NCI-H345 (cell line): Measurements from ENCODE around the gene EIF4E1B.
A peak's percentile ranks its signal among the peaks of the same experiment; 100 is the strongest.

Experiments used
- DNase-seq: peaks from one replicate; lab custom pipeline; 2025; lab: John Stamatoyannopoulos, UW

EIF4E1B gene

DNA sequence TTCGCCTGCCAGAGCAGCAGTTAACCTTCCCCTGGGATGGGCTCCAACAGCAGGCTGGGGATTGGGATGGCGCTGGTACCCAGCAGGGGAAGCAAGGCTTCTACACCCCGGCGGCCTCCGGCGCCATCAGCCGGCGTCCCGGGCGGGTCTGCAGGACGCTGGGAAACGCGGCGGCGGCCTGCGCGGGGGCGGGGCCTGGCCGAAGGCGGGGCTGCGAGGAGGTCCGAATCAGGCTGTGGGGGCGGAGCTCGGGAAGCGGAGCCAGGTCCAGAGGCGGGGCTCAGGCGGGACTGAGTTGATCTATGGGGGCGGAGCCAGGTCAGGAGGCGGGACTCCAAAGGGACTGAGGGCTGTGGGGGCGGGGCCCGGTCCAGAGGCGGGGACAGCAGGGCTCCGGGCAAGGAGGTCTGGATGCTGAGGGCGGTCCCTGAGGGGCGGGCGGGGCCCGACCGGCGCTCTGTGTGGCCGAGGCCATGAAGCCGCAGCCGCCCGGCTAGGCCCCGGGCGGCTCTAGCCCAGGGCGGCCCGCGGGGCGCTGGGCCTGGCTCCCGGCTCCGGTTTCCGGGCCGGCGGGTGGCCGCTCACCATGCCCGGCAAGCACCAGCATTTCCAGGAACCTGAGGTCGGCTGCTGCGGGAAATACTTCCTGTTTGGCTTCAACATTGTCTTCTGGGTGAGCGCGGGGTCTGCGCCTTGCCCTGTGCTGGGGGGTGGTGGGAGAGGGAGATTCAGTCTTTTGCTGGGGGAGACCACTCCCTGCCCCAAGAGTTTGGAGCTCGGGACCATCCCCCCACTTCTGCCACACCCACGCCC is 16.8 kb downstream of the EIF4E1B start, which contains the start of gene TSPAN17:
TSS of gene TSPAN17 (plus strand) at position 455 of the 813 bp plus-strand sequence. CDS start at position 587, 132 bp downstream.
- DNase-seq = peak; percentile 100

DNA sequence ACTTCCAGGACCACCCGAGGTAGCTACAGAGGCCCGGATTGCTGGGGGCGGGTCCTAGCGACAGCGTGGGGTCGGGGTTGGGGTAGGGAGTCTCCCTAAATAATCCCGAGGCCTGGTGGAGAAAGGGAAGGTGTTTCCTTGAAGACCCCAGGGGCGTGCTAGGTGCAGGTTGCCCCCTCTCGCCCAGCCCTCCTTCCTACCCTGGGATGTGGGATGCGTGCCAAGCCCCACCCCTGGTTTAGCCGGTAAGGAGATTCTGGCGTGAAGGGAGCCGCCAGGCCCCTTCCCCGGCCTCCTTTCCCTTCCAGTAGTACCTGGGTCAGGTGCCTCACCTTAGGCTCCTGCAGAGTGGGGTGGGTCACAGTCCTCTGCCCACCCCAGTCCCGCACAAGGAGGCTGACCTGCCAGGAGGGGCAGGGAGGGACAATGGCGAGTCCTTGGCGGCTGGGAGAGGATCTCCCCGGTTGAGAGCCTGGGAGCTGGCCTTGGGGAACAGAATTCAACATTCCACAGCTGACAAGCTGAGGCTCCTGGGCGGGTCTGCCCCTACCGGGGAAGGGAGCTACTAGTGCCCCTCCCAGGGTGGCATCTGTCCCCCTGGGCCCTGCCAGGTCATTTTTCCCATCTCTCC is 17.5 kb downstream of the EIF4E1B start:
- DNase-seq = peak; percentile 75

DNA sequence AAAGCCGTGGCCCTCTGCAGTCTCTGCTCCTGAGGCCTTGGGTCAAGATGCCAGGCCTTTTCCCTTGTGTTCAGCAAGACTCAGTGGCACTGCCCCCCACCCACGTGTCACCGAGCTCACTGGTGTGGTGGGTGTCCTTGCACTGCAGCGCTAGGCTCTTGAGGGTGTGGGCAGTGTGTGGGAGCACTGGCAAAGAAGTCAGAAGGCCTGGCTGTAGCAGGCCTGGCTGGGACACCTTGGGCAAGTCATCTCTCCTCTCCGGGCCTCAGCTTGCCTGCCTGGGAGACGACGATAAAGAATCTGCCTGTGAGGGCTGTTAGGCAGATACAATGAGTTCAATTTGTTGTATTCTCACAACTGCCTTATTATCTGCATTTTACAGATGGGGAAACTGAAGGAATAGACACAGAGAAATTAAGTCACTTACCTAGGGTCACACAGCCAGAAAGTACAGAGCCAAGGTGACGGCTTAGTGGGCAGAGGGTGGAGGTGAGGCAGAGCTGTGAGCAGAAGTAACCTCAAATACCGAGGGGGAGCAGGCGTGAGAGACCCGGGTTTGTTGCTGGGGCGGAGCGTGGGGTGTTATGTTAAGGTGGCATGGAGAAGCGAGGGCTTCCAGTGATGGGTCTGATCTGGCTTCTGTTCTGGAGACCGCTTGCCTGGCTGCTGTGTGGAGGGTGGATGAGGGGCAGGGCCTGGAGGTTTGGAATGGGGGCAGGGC is 18.2 kb downstream of the EIF4E1B start:
- no peak for DNase-seq

DNA sequence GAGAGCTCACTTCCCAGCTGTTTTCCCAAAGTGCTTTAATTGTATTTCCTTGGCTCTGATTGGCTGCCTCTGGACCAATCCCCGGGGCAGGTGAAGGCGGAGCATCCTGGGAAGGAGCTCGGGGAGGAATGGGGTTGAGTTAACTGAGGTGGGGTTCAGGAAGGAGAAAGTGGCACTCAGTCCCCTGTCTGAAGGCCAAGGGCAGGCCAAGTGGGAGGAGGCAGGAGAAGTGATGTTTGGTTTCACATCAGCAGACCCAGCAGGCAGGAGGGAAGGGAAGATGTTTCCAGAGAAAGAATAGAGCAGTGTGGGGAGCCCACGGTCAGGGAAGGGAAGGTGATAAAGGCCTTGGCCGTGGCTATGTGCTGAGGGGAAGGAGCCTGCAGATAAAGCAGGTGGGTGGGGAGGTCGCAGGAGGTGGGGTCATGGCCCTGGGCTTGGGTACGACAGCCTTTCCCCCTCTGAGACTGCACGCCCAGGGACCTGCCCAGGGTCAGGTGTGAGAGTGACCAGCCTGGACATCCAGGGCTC is 19.9 kb downstream of the EIF4E1B start:
- no peak for DNase-seq

DNA sequence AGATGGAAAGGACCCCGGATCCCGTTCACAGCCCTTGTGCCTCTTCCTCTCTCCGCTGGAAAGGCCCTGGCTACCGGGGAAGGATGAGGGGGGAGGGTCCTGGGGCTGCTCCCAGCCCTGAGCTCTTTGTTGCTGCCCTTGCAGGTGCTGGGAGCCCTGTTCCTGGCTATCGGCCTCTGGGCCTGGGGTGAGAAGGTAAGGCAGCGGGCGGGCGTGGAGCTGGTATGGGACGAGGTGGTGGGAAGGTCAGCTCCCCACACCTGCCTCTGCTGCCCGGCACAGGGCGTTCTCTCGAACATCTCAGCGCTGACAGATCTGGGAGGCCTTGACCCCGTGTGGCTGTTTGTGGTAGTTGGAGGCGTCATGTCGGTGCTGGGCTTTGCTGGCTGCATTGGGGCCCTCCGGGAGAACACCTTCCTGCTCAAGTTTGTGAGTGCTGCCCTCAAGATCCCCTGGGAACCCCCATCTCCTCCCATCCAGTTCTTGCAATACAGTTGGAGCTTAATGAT is 21.1 kb downstream of the EIF4E1B start:
- no peak for DNase-seq

DNA sequence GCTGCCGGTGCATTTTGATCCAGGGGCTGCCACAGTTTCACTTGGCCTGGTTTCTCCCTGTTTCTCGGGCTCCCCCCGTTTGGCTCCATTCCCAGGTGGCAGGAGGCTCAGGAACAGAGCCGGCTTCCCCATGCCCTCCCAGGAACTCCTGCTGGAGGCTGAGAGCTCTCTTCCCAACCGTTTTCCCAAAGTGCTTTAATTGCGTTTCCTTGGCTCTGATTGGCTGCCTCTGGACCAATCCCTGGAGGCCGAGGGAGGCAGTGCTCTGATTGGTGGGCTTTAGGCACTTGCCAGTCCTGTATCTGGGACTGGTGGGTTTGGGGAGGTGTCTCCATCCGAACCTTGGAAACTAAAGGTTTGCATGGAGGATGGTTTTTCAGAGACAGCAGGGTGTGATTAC is 21.7 kb downstream of the EIF4E1B start:
- no peak for DNase-seq

DNA sequence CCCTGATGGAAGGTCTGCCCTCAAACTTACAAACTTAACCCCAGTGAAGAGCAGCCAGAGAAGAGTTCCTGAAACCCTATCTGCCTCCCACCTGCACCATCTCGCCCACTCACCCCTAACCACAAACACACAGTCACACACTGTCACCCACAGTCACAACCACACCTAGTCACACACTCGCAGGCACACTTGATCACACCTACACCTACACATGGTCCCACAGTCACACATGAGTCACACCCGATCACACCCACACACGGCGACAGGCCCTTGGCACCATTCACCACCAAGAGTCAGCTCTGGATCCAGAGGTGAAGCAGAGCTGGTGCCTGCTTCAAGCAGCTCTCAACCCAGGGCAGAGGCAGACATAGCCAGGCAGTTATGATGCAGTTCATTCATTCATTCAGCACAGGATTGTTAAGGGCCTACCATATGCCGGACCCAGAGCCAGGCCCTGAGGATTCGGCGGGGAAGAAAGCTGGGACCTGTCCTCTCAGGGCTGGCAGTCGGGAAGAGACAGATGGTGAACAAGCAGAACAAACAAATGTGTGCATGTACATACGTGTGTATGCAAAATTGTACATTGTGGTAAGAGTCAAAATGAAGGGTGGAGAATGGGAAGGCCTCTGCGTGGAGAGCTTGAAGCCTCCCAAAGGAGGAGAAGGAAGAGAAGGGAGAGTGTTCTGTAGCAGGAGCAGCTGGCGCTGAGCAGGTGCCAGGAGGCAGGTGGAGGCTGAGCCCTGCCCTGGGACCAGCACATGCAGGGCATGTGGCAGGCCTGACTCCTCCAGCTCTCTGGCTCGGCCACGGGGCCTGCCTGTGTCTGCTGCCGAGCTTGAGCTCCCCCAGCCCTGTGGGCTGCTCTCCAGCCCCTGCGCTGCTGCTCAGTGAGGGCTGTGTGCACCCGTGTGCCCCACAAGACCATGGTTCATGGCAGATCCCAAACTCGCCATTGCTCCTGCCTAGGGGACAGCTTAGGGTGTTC is 23.2 kb downstream of the EIF4E1B start:
- no peak for DNase-seq

DNA sequence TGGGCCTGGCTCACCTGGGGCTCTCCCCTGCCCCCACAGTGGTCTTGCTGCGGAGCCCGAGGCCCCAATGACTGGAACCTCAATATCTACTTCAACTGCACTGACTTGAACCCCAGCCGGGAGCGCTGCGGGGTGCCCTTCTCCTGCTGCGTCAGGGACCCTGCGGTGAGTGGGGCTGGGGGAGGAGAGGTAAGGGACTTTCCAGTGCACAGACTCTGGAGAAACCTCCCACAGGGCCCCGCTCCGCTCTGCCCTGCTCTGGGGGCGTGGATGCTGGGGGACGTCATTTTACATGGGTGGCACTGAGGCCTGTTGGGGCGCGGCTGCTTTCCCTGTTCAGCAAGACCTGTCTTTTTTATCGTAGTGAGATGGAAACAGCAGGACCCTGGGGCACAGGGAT is 24.4 kb downstream of the EIF4E1B start:
- DNase-seq = no peak

DNA sequence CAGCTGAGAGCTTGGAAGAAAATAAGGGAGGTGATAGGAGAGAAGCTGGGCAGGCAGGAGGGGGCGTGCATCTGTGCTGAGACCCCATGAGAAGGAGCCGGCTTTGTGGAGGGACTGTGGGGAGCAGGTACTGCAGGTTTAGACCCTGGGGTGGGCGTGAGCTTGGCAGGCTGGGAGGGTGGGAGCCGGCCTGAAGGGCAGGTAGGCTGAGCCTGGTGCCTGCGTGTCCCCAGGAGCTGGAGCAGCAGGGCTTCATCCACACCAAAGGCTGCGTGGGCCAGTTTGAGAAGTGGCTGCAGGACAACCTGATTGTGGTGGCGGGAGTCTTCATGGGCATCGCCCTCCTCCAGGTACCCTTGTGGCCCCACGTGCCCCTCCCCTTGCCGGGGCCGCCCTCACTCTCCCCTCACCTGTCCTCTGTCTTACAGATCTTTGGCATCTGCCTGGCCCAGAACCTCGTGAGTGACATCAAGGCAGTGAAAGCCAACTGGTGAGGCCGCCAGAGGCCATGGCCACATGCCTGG is 26.1 kb downstream of the EIF4E1B start:
- DNase-seq = no peak

DNA sequence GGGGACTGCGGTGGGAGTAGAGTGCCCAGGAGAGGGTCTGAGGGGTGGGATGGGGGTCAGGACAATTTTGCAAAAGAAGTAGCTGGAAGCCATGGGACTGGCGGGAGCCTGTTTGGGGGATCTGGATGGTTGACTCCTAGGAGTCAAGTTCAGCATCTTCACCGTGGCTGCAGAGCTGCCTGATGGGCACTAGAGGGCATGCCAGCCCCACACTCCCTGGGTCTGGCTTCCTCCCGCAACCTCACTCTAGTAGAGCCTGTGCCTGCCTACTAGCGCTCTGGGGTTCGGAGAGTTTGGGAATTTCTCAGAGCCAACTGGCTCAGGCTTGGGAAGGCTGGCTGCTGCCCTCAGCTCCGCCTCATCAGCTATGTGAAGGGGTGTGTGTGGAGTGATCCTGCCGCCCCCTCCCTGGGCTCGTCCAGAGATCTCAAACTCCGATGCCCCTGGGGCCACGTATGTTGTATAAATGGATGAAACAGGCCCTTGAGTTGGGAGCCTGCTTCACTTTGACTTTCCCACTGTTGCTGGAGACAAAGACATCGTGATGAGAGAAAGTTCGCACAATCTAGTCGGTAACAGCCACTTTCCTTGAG is 27.6 kb downstream of the EIF4E1B start:
- peak; percentile 62 for DNase-seq

DNA sequence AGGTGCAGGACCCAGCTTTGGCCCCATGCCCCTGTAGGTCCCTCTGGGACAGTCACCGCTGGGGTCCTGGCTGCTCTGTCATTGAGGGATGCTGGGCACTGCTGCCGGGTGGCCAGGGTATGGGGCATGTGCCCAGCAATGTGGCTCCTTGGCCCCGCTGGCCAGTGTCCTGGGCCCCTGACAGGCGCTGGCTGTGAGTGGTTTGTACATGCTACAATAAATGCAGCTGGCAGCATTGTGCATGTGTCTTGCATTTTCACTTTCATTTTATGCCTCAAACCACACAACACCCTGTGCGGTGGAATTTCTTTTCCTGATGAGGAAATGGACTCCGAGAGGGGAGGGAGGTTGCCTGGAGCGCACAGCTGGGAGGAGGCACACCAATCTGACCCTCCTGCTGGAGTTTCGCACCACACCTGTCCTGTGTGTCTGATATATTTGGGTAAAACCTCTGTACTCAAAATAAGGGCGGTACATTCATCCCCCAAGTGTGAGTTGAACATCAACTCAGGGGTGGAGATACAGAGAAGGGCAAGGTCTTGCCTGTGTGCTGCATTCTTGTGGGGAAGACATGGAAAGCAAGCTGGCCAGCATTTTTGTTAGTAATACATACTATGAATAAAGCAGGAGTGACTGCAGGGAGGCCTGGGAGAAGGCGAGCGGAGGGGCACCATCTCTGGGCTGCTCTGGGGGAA is 28.5 kb downstream of the EIF4E1B start:
- no peak for DNase-seq

DNA sequence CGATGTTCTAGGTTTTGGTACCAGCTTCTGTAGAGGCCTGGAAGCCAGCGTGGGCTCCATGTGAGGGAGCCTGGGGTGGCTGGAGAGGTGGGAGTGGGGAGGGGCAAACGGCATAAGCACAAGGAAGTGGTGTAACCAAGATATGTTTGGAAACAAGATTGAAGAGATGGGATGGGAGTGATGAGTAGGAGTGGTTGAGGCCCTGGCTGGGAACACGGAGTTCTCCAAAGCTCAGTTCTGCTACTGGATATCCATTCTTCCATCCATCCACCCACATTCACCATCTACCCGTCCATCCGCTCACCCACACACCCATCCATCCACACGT is 29.0 kb downstream of the EIF4E1B start:
- no peak for DNase-seq

DNA sequence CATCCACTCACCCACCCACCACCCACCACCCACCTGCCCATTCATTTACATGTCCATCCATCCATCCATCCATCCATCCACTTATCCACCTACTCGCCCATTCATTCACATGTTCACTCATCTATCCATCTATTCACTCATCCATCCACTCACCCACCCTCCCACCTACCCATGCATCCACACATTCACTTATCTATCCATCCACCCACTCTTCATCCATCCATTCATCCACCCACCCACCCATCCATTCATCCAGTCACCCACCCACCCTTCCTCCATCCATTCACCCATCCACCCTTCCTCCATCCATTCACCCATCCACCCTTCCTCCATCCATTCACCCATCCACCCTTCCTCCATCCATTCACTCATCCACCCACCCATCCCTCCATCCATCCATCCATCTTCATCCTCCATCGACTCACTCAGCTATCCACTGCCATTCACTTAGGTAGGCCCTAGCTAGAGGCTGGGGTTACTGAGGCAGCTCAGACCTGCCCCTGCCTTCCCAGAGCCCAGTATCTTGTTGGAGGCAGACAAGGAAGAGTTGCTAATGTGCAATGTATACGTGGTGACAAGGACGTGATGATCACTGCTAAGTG is 29.5 kb downstream of the EIF4E1B start:
- no peak for DNase-seq

DNA sequence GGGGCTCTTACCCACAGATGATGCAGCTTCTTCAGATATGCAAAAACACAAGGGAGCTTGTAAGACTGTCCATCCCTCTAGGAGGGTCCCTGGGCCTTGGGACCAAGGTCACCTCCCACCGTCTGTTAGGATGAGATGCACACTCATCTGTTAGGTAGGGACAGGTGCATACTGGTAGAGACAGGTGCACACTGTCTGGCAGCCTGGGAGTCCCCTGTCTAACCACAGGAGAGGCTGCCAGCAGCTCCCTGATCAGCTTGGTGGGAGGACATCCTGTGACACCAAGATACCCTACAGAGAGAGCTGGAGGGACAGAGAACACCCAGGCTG is 30.0 kb downstream of the EIF4E1B start:
- no peak for DNase-seq

DNA sequence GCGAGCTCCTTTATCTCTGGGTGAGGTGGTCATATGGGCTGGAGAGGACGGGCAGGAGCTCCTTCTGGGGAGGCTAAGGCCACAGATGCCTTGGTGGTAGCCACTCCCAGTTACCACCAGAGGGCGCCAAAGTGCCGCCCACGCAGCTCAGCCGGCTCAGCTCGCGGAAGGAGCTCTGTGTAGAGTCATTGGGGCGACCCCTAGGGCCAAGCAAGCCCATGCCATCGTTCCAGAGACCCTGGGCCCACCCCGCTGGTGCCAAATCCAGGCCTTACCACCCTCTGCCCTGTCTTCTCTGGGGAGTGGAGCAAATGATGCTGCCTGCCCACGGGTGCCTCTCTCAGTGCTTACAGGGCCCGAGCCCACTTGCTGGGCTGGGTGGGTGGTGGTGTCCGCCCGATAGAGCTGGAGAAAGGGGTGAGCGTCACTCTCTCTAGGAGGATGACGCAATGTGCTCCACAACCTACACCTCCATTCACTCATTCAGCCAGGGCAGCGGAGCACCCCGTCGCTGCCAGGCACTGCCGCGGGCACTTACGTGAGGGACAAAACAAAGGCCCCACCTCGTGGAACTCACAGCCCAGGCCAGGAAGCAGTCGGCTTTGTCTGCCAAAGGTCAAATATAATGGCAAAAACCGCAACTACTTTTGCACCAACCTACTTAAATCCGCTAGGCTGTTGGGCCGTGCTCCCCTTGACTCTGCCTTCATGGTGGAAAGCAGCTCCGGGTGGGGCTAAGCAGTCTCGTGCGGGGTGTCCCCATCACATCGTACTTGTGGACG is 30.6 kb downstream of the EIF4E1B start:
- peak; percentile 82 for DNase-seq

DNA sequence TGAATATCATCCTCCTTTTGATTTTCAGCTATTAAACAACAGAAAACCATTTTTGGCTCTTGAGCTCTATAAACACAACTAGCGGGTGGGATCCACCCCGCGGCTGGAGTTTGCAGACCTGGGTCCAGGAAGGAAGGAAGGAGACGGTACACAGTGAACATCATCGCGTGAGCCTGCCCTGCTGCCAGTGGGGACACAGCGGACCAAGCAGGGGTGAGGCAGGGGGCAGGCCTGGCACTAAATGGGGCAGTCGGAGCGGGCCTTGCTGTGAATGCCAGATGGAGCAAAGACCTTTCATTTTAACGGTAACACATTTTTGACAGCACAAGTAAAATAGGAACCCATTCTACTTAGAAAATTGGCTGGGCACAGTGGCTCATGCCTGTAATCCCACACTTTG is 31.2 kb downstream of the EIF4E1B start:
- DNase-seq = no peak

DNA sequence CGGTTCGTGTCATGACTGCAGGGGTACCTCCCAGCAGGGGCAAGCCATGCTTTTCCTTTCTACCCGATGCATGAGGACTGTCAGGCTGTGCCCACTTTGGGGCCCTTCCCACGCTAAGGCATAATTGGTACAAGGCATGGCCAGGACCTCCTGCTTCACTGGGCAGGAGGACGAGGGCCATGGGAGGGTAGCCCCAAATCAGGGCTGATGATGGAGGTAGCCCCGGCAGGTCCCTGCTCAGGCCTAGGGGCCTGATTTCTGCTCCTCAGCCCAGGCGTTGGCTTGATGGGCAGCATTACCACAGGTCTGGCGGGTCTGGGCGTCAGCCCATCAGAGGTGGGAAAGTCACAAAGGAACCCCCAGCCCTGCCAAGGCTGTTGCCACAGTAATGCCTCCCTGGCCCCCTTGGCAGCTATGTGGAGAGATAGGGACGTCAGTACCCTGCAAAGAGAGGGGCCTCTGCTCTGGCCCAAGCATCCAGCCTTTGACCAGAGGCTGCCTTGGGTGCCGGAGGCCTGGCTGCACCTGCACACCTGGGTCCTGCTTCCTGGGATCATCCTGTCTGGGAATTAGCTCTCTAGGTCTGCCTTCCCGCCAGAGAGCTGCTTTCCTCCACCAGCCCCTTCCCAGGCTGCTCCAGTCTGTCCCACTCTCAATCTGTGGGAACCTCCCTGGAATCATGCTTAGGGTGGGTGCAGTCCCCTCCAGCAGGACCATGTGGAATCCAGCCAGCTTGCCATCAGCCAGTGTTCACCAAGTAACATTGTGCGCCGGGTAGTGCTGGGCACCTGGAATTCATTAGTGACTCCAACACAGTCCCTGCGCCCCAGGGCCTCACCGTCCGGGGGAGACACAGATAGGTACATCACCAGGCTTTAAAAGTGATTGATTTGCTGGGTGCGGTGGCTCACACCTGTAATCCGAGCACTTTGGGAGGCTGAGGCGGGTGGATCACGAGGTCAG is 32.2 kb downstream of the EIF4E1B start:
- DNase-seq = no peak

DNA sequence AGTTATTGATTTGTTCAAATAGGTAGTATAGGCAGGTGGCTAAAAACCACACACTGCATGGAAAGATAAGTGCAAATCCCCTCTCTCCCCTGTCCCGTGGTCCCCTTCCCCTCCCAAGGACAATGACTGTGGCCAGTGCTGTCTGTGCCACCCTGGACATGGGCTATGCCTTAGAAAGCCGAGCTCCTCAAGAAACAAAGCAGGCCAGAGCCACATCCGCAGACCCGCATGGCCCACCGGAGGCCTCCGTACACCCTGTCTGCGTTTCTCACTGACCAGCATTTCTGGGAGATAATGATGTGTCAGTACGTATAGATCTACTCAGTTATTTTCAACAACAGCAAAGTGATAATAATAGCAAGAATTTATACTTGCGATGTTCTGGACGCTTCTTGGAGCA is 33.1 kb downstream of the EIF4E1B start:
- DNase-seq = no peak
